Fibroblast of lung (primary cell): ENCODE data around the gene TGFB3. TPM values are rescaled to one million over a fixed set of nuclear protein-coding genes. Genes with fewer than 3 reads are reported as not detected.

ENCODE experiments used
- DNase-seq, 2 donors: peaks; one replicate each; pipeline versions ENCODE4 v3.0.0 to v3.0.0-alpha.2; 2010; ENCODE audit warnings: low read depth in 2 of 2
- H2AFZ ChIP-seq: 2 replicates; pipeline ENCODE4 v1.5.1; 2012; ENCODE audit warnings: low read length, control low read depth, inconsistent platforms
- H3K27ac ChIP-seq: 2 replicates; pipeline ENCODE4 v1.5.1; 2011; ENCODE audit warnings: low read length, control low read depth; ENCODE audit not compliant: insufficient read depth
- H3K27me3 ChIP-seq: 2 replicates; pipeline ENCODE4 v1.5.1; 2011; ENCODE audit warnings: mild to moderate bottlenecking, low read length; ENCODE audit not compliant: control insufficient read depth, insufficient read depth
- H3K36me3 ChIP-seq: 2 replicates; pipeline ENCODE4 v1.5.1; 2011; ENCODE audit warnings: low read length; ENCODE audit not compliant: control insufficient read depth, insufficient read depth
- H3K4me1 ChIP-seq: 2 replicates; pipeline ENCODE4 v1.5.1; 2011; ENCODE audit warnings: low read length; ENCODE audit not compliant: control insufficient read depth, insufficient read depth; ENCODE audit errors: extremely low read depth
- H3K4me2 ChIP-seq: 2 replicates; pipeline ENCODE4 v1.5.1; 2011; ENCODE audit warnings: low read length, control low read depth; ENCODE audit not compliant: insufficient read depth; ENCODE audit errors: extremely low read depth
- H3K4me3 ChIP-seq, 4 experiments: fragments of 200-600 bp in 1 of 4; sonication (generic) in 1 of 4; replicated peaks in 1 of 4; 2 replicates each; pipeline ENCODE4 v1.5.1; 2011 to 2016; ENCODE audit warnings: low read length in 4 of 4, low read depth in 3 of 4, mild to moderate bottlenecking in 3 of 4, control low read depth in 2 of 4, inconsistent platforms in 1 of 4, mixed read lengths in 1 of 4; ENCODE audit not compliant: insufficient read depth in 1 of 4; ENCODE audit errors: control extremely low read depth in 1 of 4
- H3K79me2 ChIP-seq: 2 replicates; pipeline ENCODE4 v1.5.1; 2012; ENCODE audit warnings: mild to moderate bottlenecking, low read length, inconsistent platforms; ENCODE audit not compliant: control insufficient read depth, insufficient read depth
- H3K9ac ChIP-seq: 2 replicates; pipeline ENCODE4 v1.5.1; 2011; ENCODE audit warnings: mild to moderate bottlenecking, low read length, control low read depth; ENCODE audit not compliant: insufficient read depth
- H3K9me3 ChIP-seq: 2 replicates; pipeline ENCODE4 v1.5.1; 2012; ENCODE audit warnings: low read depth, low read length; ENCODE audit not compliant: control insufficient read depth, insufficient read depth
- H4K20me1 ChIP-seq: 2 replicates; pipeline ENCODE4 v1.5.1; 2011; ENCODE audit warnings: low read length; ENCODE audit not compliant: control insufficient read depth, insufficient read depth; ENCODE audit errors: extremely low read depth
- EZH2 ChIP-seq: IDR thresholded peaks from 2 replicates; pipeline ENCODE4 v1.5.1; 2012; ENCODE audit warnings: low read length, control low read depth, mild to moderate bottlenecking; ENCODE audit errors: missing control alignments
- polyA plus RNA-seq, 2 donors: library from polyadenylated mRNA; depleted of rRNA in 1 of 2; stranded (reverse) in 1 of 2; unstranded in 1 of 2; fragments of >200 nt; gene quantifications; 2 replicates each; pipeline ENCODE4 v1.2.1, GENCODE V29; 2011 to 2012; ENCODE audit warnings: missing spikeins in 1 of 2
- total RNA-seq: library from RNA; depleted of rRNA; stranded (reverse); fragments of >200 nt; gene quantifications from 2 replicates; pipeline ENCODE4 v1.2.1, GENCODE V29; 2014
- TF ChIP-seq, protein P1 (sequence below), 2 donors: IDR thresholded peaks in 1 of 2; conservative IDR thresholded peaks in 1 of 2; 1 replicate in 1 of 2; 2 replicates in 1 of 2; pipeline ENCODE4 v1.5.1; 2011 to 2012; ENCODE audit warnings: low read length in 2 of 2, control low read depth in 1 of 2, inconsistent platforms in 1 of 2, low read depth in 1 of 2, mild to moderate bottlenecking in 1 of 2

The TGFB3 gene
- total and polyA plus RNA-seq, 2 donors (not counting 1 experiment from before 2014, with no cell fraction given) = 5.9 to 30.8 TPM

DNA sequence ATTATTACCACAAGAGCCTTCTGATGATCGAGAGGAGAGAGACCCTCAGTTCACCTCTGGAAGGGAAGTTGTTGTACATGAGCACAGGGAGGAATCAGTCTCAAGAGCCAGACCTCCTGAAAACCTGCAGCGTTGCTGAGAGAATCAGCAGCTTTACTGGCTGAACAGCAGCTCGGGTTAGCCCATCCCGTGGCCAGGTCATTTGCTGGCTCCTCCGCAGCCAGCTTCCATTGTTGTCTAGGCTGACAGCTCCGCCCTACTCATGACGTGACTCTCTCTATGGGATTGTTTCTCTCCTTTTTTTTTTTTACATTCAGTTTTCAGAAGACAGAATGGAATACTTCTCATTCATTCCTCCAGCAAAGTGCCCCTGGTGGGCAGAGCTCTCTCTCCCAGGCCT lies 69.9 kb downstream of the TGFB3 start:
- Histone ChIP-seq H3K79me2 (no peaks in the 10 kb centered on the region), H3K4me1 (no peaks in the 10 kb centered on the region), H3K4me2 (no peak overlapping the region), H3K27me3 (no peaks in the 10 kb centered on the region), H3K4me3 (no peak overlapping the region), H3K9ac (no peak overlapping the region), H3K9me3 (no peaks in the 10 kb centered on the region), H3K36me3 (no peaks in the 10 kb centered on the region), H4K20me1 (no peaks in the 10 kb centered on the region), H2AFZ (no peak overlapping the region), H3K27ac (no peak overlapping the region)
- TF ChIP-seq, protein P1, sequence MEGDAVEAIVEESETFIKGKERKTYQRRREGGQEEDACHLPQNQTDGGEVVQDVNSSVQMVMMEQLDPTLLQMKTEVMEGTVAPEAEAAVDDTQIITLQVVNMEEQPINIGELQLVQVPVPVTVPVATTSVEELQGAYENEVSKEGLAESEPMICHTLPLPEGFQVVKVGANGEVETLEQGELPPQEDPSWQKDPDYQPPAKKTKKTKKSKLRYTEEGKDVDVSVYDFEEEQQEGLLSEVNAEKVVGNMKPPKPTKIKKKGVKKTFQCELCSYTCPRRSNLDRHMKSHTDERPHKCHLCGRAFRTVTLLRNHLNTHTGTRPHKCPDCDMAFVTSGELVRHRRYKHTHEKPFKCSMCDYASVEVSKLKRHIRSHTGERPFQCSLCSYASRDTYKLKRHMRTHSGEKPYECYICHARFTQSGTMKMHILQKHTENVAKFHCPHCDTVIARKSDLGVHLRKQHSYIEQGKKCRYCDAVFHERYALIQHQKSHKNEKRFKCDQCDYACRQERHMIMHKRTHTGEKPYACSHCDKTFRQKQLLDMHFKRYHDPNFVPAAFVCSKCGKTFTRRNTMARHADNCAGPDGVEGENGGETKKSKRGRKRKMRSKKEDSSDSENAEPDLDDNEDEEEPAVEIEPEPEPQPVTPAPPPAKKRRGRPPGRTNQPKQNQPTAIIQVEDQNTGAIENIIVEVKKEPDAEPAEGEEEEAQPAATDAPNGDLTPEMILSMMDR (conservative IDR thresholded peaks at IDR 0.05 in 1 of 2, IDR thresholded peaks at IDR 0.05 in 1 of 2; ENCODE audit: low read depth in 1 of 2, low read length in 2 of 2) = no peak
- TF ChIP-seq EZH2 = no peak
- DNase-seq = peak in 1 of 2 donors; percentile 69

DNA sequence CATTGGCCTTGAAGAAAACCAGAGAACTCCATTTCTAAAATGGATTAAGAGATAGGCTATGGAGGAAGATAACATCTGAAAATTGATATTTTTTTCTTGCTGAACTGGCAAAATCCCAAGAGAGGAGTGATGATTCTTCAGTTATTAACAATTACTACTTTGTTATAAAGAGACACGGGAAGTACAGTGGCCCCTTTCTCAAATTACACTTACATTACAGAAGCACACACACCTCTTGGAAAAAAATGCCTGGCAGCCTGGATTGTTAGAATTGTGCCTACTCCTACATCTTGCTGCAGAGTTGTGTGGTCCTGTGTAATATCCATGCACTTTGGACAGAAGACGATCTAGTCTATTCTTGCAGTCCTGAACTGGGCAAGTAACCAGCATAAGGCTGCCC lies 71.7 kb downstream of the TGFB3 start:
- Histone ChIP-seq H4K20me1 (no peaks in the 10 kb centered on the region), H3K4me3 (no peak overlapping the region), H2AFZ (no peak overlapping the region), H3K36me3 (no peaks in the 10 kb centered on the region), H3K27ac (no peak overlapping the region), H3K27me3 (no peaks in the 10 kb centered on the region), H3K4me1 (peaks cover 2% of the 10 kb centered on the region), H3K9ac (no peak overlapping the region), H3K9me3 (no peaks in the 10 kb centered on the region), H3K4me2 (no peak overlapping the region), H3K79me2 (no peaks in the 10 kb centered on the region)
- DNase-seq = no peak
- TF ChIP-seq, protein P1 (conservative IDR thresholded peaks at IDR 0.05 in 1 of 2, IDR thresholded peaks at IDR 0.05 in 1 of 2; ENCODE audit: low read depth in 1 of 2, low read length in 2 of 2) = no peak

DNA sequence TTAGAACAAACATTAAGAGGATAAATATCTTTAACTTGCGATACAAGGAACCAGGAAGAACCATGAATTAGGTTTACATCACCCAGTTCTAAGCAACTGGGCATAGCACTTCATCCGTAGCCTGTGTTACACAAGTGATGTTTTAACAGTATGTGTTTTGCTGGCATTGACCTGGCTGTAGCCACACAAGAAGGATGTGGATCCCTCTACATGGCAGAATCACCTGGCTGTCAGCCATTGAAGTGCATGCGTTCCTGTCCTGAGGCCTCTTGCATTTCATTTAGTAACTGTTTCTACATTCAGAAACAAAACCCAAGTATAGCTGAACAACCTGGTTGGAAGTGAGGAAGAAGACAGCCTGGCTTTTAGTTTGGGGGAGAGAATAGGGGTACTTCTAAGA lies 72.2 kb downstream of the TGFB3 start:
- Histone ChIP-seq H3K9me3 (no peaks in the 10 kb centered on the region), H3K4me3 (no peak overlapping the region), H2AFZ (no peak overlapping the region)

More for the DNA sequence above, 72.2 kb downstream of the TGFB3 start:
- H3K4me1 ChIP-seq = peaks cover 2% of the 10 kb centered on the region
- H3K36me3 ChIP-seq = no peaks in the 10 kb centered on the region
- no peaks in the 10 kb centered on the region for H3K79me2 ChIP-seq
- H3K9ac ChIP-seq = no peak overlapping the region
- no peak overlapping the region for H3K27ac ChIP-seq
- H3K4me2 ChIP-seq = no peak overlapping the region
- no peak for DNase-seq
- no peaks in the 10 kb centered on the region for H3K27me3 ChIP-seq
- no peak for TF ChIP-seq EZH2
- TF ChIP-seq, protein P1 (conservative IDR thresholded peaks at IDR 0.05 in 1 of 2, IDR thresholded peaks at IDR 0.05 in 1 of 2; ENCODE audit: low read depth in 1 of 2, low read length in 2 of 2) = no peak
- no peaks in the 10 kb centered on the region for H4K20me1 ChIP-seq

Other genes with a start within 250 kb of the TGFB3 start
- 28.8 and 35.2 TPM in 2 replicates for gene IFT43, start 3.8 kb upstream of the TGFB3 start, total RNA-seq
- gene IFT43, start 3.8 kb upstream of the TGFB3 start, polyA plus RNA-seq = 41.2 and 54.9 TPM in 2 replicates
- 36.2 and 50.5 TPM in 2 replicates for gene GPATCH2L, start 169.9 kb upstream of the TGFB3 start, total RNA-seq
- gene GPATCH2L, start 169.9 kb upstream of the TGFB3 start, polyA plus RNA-seq = 18.3 and 19.4 TPM in 2 replicates